K562 (cell line): ENCODE results near the gene TRMT2A. TPM values are rescaled to one million over a fixed set of nuclear protein-coding genes. Genes with fewer than 3 reads are reported as not detected.

ENCODE experiments used
- CCNT2 ChIP-seq: IDR thresholded peaks from 2 replicates; pipeline ENCODE4 v1.6.1; 2011; ENCODE audit warnings: borderline replicate concordance, low read depth, mild to moderate bottlenecking, moderate library complexity, mixed read lengths, low read length; ENCODE audit not compliant: insufficient read length; ENCODE audit errors: extremely low read depth
- DNMT1 ChIP-seq: fragments of 450-650 bp; IDR thresholded peaks from 2 replicates; pipeline ENCODE4 v1.6.1; 2016; ENCODE audit warnings: antibody characterized with exemption, mild to moderate bottlenecking
- GTF2F1 ChIP-seq: IDR thresholded peaks from 2 replicates; pipeline ENCODE4 v1.6.1; 2011; ENCODE audit warnings: low read depth, low read length, improper control_type of control experiment
- HDAC3 ChIP-seq: fragments of 450-650 bp; IDR thresholded peaks from 2 replicates; pipeline ENCODE4 v1.6.1; 2018; ENCODE audit warnings: borderline replicate concordance, mild to moderate bottlenecking, moderate library complexity; ENCODE audit not compliant: partially characterized antibody
- HNRNPH1 ChIP-seq: fragments of 200-400 bp; formaldehyde crosslinking; optimal IDR thresholded peaks from 2 replicates; pipeline ENCODE3; 2017; ENCODE audit warnings: low read depth, mild to moderate bottlenecking, low read length, moderate library complexity
- NR4A1 ChIP-seq, 2 experiments: fragments of 250-450 bp in 1 of 2; fragments of 450-650 bp in 1 of 2; sonication (Bioruptor Pico) in 1 of 2; IDR thresholded peaks; 2 replicates each; pipeline versions ENCODE4 v1.4.0 to v1.6.1; 2016 to 2020; ENCODE audit warnings: mild to moderate bottlenecking in 2 of 2, missing compliant biosample characterization in 1 of 2, missing genetic modification characterization in 1 of 2, moderate library complexity in 1 of 2
- OTX1 ChIP-seq: fragments of 450-650 bp; formaldehyde crosslinking; IDR thresholded peaks from 2 replicates; pipeline ENCODE4 v1.4.0; 2022; ENCODE audit warnings: mild to moderate bottlenecking
- PHF8 ChIP-seq: fragments of 200-600 bp; sonication (generic); IDR thresholded peaks from 2 replicates; pipeline ENCODE4 v1.6.1; 2012; ENCODE audit warnings: mixed run types, mild to moderate bottlenecking, inconsistent platforms, low read length, moderate library complexity, borderline replicate concordance
- REST ChIP-seq, 2 experiments: fragments of 450-650 bp; formaldehyde crosslinking in 1 of 2; IDR thresholded peaks; 2 replicates each; pipeline versions ENCODE4 v1.4.0 to v1.6.1; 2014 to 2020; ENCODE audit warnings: mild to moderate bottlenecking in 2 of 2, borderline replicate concordance in 1 of 2, low read depth in 1 of 2
- ZNF444 ChIP-seq: fragments of 250-450 bp; sonication (Bioruptor Pico); IDR thresholded peaks from 2 replicates; pipeline ENCODE4 v1.4.0; 2020; ENCODE audit warnings: mild to moderate bottlenecking, moderate library complexity
- ZNF717 ChIP-seq: fragments of 250-450 bp; sonication (Bioruptor Pico); IDR thresholded peaks from 2 replicates; pipeline ENCODE4 v1.5.0; 2021
- polyA plus RNA-seq, 8 experiments: library from polyadenylated mRNA; depleted of rRNA in 4 of 8; stranded (reverse) in 5 of 8; unstranded in 3 of 8; fragments of >200 nt; fragmentation: Nextera tagmentation in 2 of 8; fragmentation: Illumina TruSeq in 1 of 8; extraction: Ambion mirVana in 2 of 8; extraction: Trizol in 1 of 8; gene quantifications; 2 replicates each; pipeline versions ENCODE4 v1.2.1 to v1.2.3, GENCODE V29; 2011 to 2014; ENCODE audit warnings: inconsistent platforms in 1 of 8, missing spikeins in 1 of 8
- total RNA-seq, 7 experiments: library from RNA; depleted of rRNA in 6 of 7; stranded (reverse); fragments of >200 nt in 6 of 7; fragmentation: Illumina TruSeq in 2 of 7; extraction: Trizol in 2 of 7; gene quantifications; 2 replicates each; pipeline versions ENCODE4 v1.2.1 to v1.2.3, GENCODE V29; 2011 to 2021; ENCODE audit warnings: low replicate concordance in 1 of 7
- TF ChIP-seq, protein P1 (sequence below): sonication (generic); formaldehyde crosslinking; IDR thresholded peaks from 2 replicates; pipeline ENCODE4 v1.8.0; 2022; ENCODE audit warnings: mild to moderate bottlenecking, missing genetic modification reagents
- TF ChIP-seq, protein P2 (sequence below): sonication (generic); IDR thresholded peaks from 2 replicates; pipeline ENCODE4 v1.6.1; 2016

Gene TRMT2A
- total and polyA plus RNA-seq, 9 of the 15 experiments (the other 6 are each of a cell fraction or from before 2014, with no cell fraction given) = 1.6 to 265 (median 140) TPM

DNA sequence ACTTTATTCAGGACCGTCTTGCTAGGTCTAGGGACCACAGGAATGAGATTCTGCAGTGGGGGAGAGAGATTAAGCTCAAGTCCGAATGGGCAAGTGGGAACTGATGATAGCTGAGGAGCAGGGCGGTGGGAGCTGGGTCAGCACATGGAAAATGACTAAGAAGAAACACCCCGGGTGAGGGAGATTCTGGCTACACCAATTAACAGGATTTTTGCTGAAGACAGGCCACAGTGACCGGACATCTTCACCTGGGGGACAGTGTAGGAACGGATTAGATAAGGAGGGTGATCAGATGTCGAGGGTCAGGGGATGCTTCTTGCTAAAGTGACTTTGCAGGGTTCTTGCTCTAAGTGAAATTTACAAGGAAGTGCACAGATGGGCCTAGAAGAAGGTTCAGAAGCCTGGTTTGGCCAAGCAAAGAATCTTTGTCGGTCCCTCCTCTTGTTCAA, 45.5 kb downstream of the TRMT2A start (continued):
- TF ChIP-seq REST (IDR thresholded peaks at IDR 0.05; ENCODE audit: borderline replicate concordance) (no peak), REST (CRISPR knock-in tag; IDR thresholded peaks at IDR 0.05; ENCODE audit: low read depth) (peak; percentile 24; the same call in 1 of the 2 replicates), DNMT1 (no peak), GTF2F1 (0 out of 2 replicates have a peak, but pooled peaks have one; percentile 19), HNRNPH1 (no peak), NR4A1 (CRISPR knock-in tag; IDR thresholded peaks at IDR 0.05) (peak; percentile 39; the same call in 1 of the 2 replicates), NR4A1 (tag; IDR thresholded peaks at IDR 0.05) (no peak), PHF8 (no peak; the same call in 1 of the 2 replicates), OTX1 (CRISPR knock-in tag) (peak; percentile 76; the same call in 1 of the 2 replicates), ZNF717 (CRISPR knock-in tag) (no peak), HDAC3 (no peak), ZNF444 (CRISPR knock-in tag) (0 out of 2 replicates have a peak, but pooled peaks have one; percentile 52), CCNT2 (peak; percentile 73)
- TF ChIP-seq, protein P1, sequence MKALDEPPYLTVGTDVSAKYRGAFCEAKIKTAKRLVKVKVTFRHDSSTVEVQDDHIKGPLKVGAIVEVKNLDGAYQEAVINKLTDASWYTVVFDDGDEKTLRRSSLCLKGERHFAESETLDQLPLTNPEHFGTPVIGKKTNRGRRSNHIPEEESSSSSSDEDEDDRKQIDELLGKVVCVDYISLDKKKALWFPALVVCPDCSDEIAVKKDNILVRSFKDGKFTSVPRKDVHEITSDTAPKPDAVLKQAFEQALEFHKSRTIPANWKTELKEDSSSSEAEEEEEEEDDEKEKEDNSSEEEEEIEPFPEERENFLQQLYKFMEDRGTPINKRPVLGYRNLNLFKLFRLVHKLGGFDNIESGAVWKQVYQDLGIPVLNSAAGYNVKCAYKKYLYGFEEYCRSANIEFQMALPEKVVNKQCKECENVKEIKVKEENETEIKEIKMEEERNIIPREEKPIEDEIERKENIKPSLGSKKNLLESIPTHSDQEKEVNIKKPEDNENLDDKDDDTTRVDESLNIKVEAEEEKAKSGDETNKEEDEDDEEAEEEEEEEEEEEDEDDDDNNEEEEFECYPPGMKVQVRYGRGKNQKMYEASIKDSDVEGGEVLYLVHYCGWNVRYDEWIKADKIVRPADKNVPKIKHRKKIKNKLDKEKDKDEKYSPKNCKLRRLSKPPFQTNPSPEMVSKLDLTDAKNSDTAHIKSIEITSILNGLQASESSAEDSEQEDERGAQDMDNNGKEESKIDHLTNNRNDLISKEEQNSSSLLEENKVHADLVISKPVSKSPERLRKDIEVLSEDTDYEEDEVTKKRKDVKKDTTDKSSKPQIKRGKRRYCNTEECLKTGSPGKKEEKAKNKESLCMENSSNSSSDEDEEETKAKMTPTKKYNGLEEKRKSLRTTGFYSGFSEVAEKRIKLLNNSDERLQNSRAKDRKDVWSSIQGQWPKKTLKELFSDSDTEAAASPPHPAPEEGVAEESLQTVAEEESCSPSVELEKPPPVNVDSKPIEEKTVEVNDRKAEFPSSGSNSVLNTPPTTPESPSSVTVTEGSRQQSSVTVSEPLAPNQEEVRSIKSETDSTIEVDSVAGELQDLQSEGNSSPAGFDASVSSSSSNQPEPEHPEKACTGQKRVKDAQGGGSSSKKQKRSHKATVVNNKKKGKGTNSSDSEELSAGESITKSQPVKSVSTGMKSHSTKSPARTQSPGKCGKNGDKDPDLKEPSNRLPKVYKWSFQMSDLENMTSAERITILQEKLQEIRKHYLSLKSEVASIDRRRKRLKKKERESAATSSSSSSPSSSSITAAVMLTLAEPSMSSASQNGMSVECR (CRISPR knock-in tag) = no peak
- TF ChIP-seq, protein P2, sequence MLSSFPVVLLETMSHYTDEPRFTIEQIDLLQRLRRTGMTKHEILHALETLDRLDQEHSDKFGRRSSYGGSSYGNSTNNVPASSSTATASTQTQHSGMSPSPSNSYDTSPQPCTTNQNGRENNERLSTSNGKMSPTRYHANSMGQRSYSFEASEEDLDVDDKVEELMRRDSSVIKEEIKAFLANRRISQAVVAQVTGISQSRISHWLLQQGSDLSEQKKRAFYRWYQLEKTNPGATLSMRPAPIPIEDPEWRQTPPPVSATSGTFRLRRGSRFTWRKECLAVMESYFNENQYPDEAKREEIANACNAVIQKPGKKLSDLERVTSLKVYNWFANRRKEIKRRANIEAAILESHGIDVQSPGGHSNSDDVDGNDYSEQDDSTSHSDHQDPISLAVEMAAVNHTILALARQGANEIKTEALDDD = 0 out of 2 replicates have a peak, but pooled peaks have one; percentile 30
